ENCODE results near the gene FGF5. TPM values are rescaled to one million over a fixed set of nuclear protein-coding genes. Genes with fewer than 3 reads are reported as not detected.

FGF5 gene
- total RNA-seq, 1 experiment from 2014 or later, result not detected

DNA sequence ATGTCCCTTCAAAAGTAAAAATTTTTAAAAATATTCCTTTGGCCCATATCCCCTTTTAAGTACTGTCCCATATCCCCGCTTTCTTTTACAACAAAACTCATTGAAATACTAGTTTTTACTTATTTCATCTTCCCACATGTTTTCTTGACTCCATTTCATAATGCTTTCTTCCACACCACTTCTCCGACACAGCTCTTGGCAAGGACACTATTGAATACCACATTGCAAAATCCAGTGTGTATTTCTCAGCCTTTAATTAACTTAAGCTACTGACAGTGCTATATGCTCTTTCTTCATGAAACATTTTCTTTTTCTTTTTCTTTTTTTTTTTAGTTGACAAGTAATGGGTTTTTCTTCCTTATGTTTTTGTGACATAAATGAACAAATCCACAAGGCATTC lies 40.4 kb upstream of the FGF5 start:
- Histone ChIP-seq H4K91ac (ENCODE audit: insufficient read length, low read depth, low read length) (no peak overlapping the region), H2BK12ac (ENCODE audit: insufficient read length, low read depth, low read length) (no peak overlapping the region), H2BK15ac (ENCODE audit: low read depth, low read length) (no peak overlapping the region), H3K56ac (ENCODE audit: insufficient read length, low read depth, low read length) (no peak overlapping the region), H3K23me2 (ENCODE audit: insufficient read length, low read depth, low read length, poor library complexity, severe bottlenecking) (no peaks in the 10 kb centered on the region), H2AK5ac (ENCODE audit: insufficient read length, low read length) (no peak overlapping the region), H4K5ac (ENCODE audit: insufficient read length, low read depth, low read length) (no peak overlapping the region), H3K27me3 (ENCODE audit: insufficient read depth, low read length) (no peaks in the 10 kb centered on the region), H4K20me1 (ENCODE audit: control insufficient read depth, insufficient read depth, insufficient read length) (no peaks in the 10 kb centered on the region), H2BK5ac (ENCODE audit: insufficient read length, low read length) (no peak overlapping the region), H3K4me1 (ENCODE audit: insufficient read depth, low read length) (no peaks in the 10 kb centered on the region), H3K23ac (ENCODE audit: insufficient read length, low read depth, low read length) (no peak overlapping the region), H3K27ac (ENCODE audit: insufficient read length, low read depth, low read length) (no peak overlapping the region), H3K4ac (ENCODE audit: low read depth, low read length) (no peak overlapping the region), H2BK120ac (ENCODE audit: low read depth, low read length, poor library complexity, severe bottlenecking) (no peak overlapping the region), H2AFZ (ENCODE audit: low read length) (no peak overlapping the region), H3K9me3 (ENCODE audit: control insufficient read depth, low read depth, low read length) (no peaks in the 10 kb centered on the region), H3K14ac (ENCODE audit: insufficient read depth, low read length) (no peak overlapping the region), H3K4me2 (ENCODE audit: insufficient read depth, insufficient read length, low read length) (no peak overlapping the region), H3K79me1 (ENCODE audit: insufficient read depth, low read depth, low read length, poor library complexity, severe bottlenecking) (no peaks in the 10 kb centered on the region), H2BK20ac (ENCODE audit: low read depth, low read length, poor library complexity, severe bottlenecking) (no peak overlapping the region), H3T11ph (ENCODE audit: low read length) (no peak overlapping the region), H3K79me2 (ENCODE audit: insufficient read depth, low read length) (no peaks in the 10 kb centered on the region), H3K18ac (ENCODE audit: insufficient read length, low read depth, low read length) (no peak overlapping the region), H3K9ac (ENCODE audit: extremely low read depth, insufficient read length, low read length) (no peak overlapping the region), H4K8ac (replicated peaks; ENCODE audit: insufficient read length, low read depth, low read length) (no peak overlapping the region)
- H3K27ac Mint-ChIP-seq, result no peak overlapping the region
- no peak overlapping the region for H3K4me3 Mint-ChIP-seq
- WGBS (ENCODE audit: extremely low coverage, insufficient read length, low lambda C conversion rate), result no CpG with 5 or more reads among the region's 2 CpGs
- no peak for DNase-seq
- no peaks in the 10 kb centered on the region for H3K9me3 Mint-ChIP-seq
- H3K36me3 Mint-ChIP-seq (ENCODE audit: insufficient read depth in 1 of 3, low read depth in 3 of 3), result no peaks in the 10 kb centered on the region
- H3K4me1 Mint-ChIP-seq, result no peaks in the 10 kb centered on the region
- H3K27me3 Mint-ChIP-seq (ENCODE audit: low read depth), result peaks cover 26% of the 10 kb centered on the region
- TF ChIP-seq, protein P1, sequence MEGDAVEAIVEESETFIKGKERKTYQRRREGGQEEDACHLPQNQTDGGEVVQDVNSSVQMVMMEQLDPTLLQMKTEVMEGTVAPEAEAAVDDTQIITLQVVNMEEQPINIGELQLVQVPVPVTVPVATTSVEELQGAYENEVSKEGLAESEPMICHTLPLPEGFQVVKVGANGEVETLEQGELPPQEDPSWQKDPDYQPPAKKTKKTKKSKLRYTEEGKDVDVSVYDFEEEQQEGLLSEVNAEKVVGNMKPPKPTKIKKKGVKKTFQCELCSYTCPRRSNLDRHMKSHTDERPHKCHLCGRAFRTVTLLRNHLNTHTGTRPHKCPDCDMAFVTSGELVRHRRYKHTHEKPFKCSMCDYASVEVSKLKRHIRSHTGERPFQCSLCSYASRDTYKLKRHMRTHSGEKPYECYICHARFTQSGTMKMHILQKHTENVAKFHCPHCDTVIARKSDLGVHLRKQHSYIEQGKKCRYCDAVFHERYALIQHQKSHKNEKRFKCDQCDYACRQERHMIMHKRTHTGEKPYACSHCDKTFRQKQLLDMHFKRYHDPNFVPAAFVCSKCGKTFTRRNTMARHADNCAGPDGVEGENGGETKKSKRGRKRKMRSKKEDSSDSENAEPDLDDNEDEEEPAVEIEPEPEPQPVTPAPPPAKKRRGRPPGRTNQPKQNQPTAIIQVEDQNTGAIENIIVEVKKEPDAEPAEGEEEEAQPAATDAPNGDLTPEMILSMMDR (conservative IDR thresholded peaks at IDR 0.05), result no peak
